ENCODE measurements around the gene VEZF1. TPM values are rescaled to one million over a fixed set of nuclear protein-coding genes. Genes with fewer than 3 reads are reported as not detected.

The VEZF1 gene
- total RNA-seq, 2 donors from 2014 or later, result 41.7 to 48.7 TPM

- Mint-ChIP-seq H3K4me1 (peaks cover 23% of the 10 kb centered on the region), H3K4me3 (peak overlapping the region; percentile 57)
Observed at GRCh38 chr17:57993471-57994365, 5.7 kb upstream of the VEZF1 start.

DNA sequence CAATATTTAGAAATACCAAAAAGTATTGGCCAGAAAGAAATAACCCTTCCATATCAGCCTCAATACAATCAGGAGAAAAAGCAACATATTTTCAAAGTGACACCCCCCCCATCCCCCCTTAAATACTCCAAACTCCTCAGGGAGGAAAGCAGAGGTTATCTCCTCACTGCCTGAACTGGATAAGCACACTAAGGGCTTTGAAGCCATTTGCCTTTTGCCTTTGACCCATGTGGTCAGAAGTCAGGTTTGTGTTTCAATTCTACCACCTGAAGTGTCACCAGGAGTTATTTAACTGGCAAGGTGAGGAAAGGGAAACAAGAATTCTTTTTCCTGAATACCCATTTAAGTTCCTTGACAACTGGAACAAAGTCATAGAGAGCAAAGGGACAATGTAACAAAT, 3.5 kb upstream of the VEZF1 start:
- Mint-ChIP-seq H3K36me3 (ENCODE audit: low read depth) (no peaks in the 10 kb centered on the region), H3K27me3 (no peaks in the 10 kb centered on the region), H3K4me1 (peaks cover 32% of the 10 kb centered on the region), H3K4me3 (no peak overlapping the region), H3K27ac (no peak overlapping the region)
- DNase-seq (no peak), ATAC-seq (no peak)
- no peaks in the 10 kb centered on the region for H3K9me3 ChIP-seq (ENCODE audit: control insufficient read depth, low read length, poor library complexity, severe bottlenecking)

More at GRCh38 chr17:57993471-57994365, 5.7 kb upstream of the VEZF1 start:
- peak overlapping the region; percentile 83 for H3K27ac Mint-ChIP-seq
- ATAC-seq (no peak), DNase-seq (no peak)
- no peaks in the 10 kb centered on the region for H3K9me3 ChIP-seq (ENCODE audit: control insufficient read depth, low read length, poor library complexity, severe bottlenecking)
- no peaks in the 10 kb centered on the region for H3K27me3 Mint-ChIP-seq
- H3K36me3 Mint-ChIP-seq (ENCODE audit: low read depth), result no peaks in the 10 kb centered on the region

DNA sequence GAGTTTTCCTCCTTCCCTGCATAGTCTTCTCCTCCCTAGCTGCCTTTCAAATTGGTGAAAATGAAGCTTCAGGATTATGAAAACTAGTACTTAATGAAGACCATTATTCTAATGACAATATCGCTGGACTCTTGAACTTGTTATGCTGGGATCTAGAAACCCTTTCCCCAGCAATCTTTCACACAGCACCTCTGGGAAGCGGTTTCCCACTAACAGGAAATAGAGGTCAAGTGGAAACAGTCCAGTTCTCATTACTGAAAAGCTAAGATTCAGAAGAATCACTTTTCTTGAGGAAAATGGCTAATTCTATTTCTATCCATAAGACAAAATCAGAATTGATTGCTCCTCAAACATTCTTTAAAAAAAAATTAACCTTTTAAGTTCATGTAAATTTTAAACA, 2.0 kb upstream of the VEZF1 start:
- no peaks in the 10 kb centered on the region for H3K27me3 Mint-ChIP-seq
- no peaks in the 10 kb centered on the region for H3K9me3 ChIP-seq (ENCODE audit: control insufficient read depth, low read length, poor library complexity, severe bottlenecking)
- no peaks in the 10 kb centered on the region for H3K36me3 Mint-ChIP-seq (ENCODE audit: low read depth)
- H3K4me3 Mint-ChIP-seq, result no peak overlapping the region
- DNase-seq (no peak), ATAC-seq (no peak)
- H3K27ac Mint-ChIP-seq, result no peak overlapping the region
- peaks cover 32% of the 10 kb centered on the region for H3K4me1 Mint-ChIP-seq

GRCh38 chr17:57988301-57989250, 522 bp upstream of the VEZF1 start:
- no peaks in the 10 kb centered on the region for H3K27me3 Mint-ChIP-seq
- H3K36me3 Mint-ChIP-seq (ENCODE audit: low read depth), result no peaks in the 10 kb centered on the region
- DNase-seq, result peak in 1 of 3 donors; percentile 67
- H3K9me3 ChIP-seq (ENCODE audit: control insufficient read depth, low read length, poor library complexity, severe bottlenecking), result no peaks in the 10 kb centered on the region
- ATAC-seq, result peak; percentile 82
- H3K4me1 Mint-ChIP-seq, result peaks cover 41% of the 10 kb centered on the region
- H3K27ac Mint-ChIP-seq, result peak overlapping the region; percentile 92
- peak overlapping the region; percentile 95 for H3K4me3 Mint-ChIP-seq

DNA sequence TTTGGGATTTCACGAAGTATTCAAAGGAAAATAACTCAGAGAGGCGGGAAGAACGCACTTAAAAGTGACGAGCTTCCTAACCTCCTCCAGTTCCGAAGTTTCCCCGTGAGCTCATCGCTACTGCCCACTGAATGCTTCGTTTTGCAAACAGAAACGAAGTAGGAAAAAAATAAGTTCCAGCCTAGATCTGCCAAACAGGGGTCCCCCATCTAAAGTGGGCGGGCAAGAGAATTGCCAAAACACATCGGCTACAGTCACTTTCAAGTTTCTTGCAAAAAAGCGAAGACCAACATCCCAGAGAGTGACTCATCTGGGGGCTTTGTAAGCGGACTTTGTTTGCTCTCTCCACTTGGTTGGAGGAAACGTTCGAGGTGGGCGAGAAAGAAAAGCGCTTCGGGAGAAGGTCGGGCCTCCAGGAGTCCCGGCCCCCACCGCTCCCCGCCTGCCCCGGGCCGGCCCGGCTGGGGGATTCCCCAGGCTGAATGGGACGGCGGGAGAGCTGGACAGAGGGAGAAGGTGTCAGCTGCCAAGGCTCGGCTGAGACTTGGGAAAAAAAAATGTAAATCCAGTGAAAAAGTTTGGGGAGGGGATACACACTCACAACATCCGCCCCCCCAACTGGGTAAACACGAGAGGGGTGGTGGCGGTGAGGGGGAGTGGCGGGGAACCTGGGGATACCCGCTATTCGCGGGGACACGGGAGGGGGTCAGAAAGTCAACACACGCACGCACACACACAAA, 1.0 kb downstream of the VEZF1 start:
- H3K27ac Mint-ChIP-seq, result peak overlapping the region; percentile 90
- H3K36me3 Mint-ChIP-seq (ENCODE audit: low read depth), result peaks cover 3% of the 10 kb centered on the region
- ATAC-seq, result peak; percentile 23
- H3K27me3 Mint-ChIP-seq, result no peaks in the 10 kb centered on the region
- DNase-seq, result peak; percentile 19 to 37 (median 24)
- H3K4me3 Mint-ChIP-seq, result peak overlapping the region; percentile 95
- peaks cover 47% of the 10 kb centered on the region for H3K4me1 Mint-ChIP-seq
- H3K9me3 ChIP-seq (ENCODE audit: control insufficient read depth, low read length, poor library complexity, severe bottlenecking), result no peaks in the 10 kb centered on the region

DNA sequence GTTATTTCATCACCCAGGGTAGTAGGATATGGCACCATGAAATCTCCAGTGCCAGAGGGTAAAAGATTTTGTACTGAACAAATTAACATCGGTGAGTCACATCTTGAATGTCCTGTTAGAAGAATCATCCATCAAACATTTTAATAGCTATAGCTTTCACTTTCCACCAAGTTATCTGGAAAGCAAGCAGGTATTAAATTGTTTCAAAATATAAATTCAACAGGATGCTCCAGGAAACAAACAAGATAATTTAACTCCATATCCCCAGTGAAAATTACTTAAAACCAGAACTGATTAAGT, 2.4 kb downstream of the VEZF1 start:
- Mint-ChIP-seq H3K4me1 (peaks cover 53% of the 10 kb centered on the region), H3K27ac (no peak overlapping the region), H3K36me3 (ENCODE audit: low read depth) (peaks cover 5% of the 10 kb centered on the region), H3K27me3 (no peaks in the 10 kb centered on the region), H3K4me3 (peak overlapping the region; percentile 19)
- ATAC-seq (no peak), DNase-seq (no peak)
- no peaks in the 10 kb centered on the region for H3K9me3 ChIP-seq (ENCODE audit: control insufficient read depth, low read length, poor library complexity, severe bottlenecking)

DNA sequence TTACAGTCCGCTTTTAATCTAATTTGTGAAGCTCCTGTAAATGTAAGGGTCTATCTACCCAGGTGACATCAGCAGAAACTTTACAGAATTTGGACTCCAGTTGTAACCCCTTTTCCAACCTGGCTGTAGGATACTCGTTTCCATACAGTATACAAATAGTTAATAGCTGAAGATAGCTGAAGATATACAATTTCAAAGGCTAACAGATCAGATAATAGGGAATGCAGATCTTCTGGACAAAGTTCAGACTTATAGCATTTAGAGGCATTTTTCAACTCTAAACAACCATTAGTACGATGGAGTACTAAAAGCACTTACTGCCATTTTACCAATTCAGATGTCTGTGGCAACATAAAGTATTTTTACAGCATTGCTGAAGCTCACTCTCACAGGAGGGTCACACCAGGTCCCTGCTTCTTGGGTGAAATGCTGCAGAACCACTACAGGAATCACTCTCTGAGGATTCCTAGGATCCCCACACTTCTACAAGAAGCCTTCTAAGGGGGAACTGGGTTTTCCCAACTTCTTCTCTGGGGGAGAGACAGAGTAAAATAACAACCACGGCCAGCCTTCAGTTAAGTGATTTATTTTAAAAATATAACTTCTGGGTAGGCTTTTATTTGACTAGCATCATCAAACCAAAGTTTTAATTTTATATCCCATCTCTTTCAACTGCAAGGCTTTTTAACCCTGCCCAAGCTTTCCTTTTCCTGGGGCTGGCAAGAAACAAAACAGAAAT, 2.9 kb downstream of the VEZF1 start:
- no peaks in the 10 kb centered on the region for H3K9me3 ChIP-seq (ENCODE audit: control insufficient read depth, low read length, poor library complexity, severe bottlenecking)
- DNase-seq (no peak), ATAC-seq (no peak)
- H3K27me3 Mint-ChIP-seq, result no peaks in the 10 kb centered on the region
- peak overlapping the region; percentile 43 for H3K27ac Mint-ChIP-seq
- peak overlapping the region; percentile 19 for H3K4me3 Mint-ChIP-seq
- peaks cover 5% of the 10 kb centered on the region for H3K36me3 Mint-ChIP-seq (ENCODE audit: low read depth)
- peaks cover 53% of the 10 kb centered on the region for H3K4me1 Mint-ChIP-seq

DNA sequence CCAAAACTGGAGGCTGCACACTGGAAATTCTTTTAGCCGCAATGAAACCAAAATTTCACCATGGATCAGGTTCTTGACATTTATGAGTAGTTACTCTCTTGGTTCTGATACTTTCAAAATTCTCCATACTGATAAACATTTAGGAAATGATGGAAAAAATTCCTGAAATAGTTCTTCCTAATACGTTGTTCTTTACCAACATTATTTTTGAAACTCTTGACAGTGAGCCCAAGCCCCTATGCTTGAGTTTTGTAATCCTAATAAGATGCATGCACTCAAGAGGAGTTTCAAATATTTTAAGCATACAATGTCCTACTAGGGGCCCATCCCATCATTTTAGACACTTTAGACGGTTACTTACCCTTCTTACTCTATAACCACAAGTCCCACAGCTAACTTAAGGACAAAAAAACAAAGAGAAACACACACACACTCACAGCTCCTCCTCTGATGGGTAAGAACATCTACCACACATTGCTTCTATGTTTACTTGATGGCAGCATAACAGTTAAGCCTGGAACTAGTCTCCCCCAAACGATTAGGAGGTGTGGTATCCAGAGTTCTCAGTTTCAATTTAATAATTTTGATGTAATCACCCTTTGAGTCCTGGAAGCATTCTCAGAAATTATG, 3.7 kb downstream of the VEZF1 start:
- peaks cover 51% of the 10 kb centered on the region for H3K4me1 Mint-ChIP-seq

GRCh38 chr17:57983446-57983845, 4.6 kb downstream of the VEZF1 start:
- H3K4me1 Mint-ChIP-seq, result peaks cover 47% of the 10 kb centered on the region
- no peak for DNase-seq
- H3K9me3 ChIP-seq (ENCODE audit: control insufficient read depth, low read length, poor library complexity, severe bottlenecking), result no peaks in the 10 kb centered on the region
- ATAC-seq, result no peak
- H3K27me3 Mint-ChIP-seq, result no peaks in the 10 kb centered on the region
- H3K36me3 Mint-ChIP-seq (ENCODE audit: low read depth), result peaks cover 8% of the 10 kb centered on the region
- H3K27ac Mint-ChIP-seq, result no peak overlapping the region
- no peak overlapping the region for H3K4me3 Mint-ChIP-seq

More for the DNA sequence above, 3.7 kb downstream of the VEZF1 start:
- no peaks in the 10 kb centered on the region for H3K9me3 ChIP-seq (ENCODE audit: control insufficient read depth, low read length, poor library complexity, severe bottlenecking)
- peak overlapping the region; percentile 43 for H3K27ac Mint-ChIP-seq
- peak overlapping the region; percentile 19 for H3K4me3 Mint-ChIP-seq
- ATAC-seq (no peak), DNase-seq (no peak)
- peaks cover 5% of the 10 kb centered on the region for H3K36me3 Mint-ChIP-seq (ENCODE audit: low read depth)
- no peaks in the 10 kb centered on the region for H3K27me3 Mint-ChIP-seq

DNA sequence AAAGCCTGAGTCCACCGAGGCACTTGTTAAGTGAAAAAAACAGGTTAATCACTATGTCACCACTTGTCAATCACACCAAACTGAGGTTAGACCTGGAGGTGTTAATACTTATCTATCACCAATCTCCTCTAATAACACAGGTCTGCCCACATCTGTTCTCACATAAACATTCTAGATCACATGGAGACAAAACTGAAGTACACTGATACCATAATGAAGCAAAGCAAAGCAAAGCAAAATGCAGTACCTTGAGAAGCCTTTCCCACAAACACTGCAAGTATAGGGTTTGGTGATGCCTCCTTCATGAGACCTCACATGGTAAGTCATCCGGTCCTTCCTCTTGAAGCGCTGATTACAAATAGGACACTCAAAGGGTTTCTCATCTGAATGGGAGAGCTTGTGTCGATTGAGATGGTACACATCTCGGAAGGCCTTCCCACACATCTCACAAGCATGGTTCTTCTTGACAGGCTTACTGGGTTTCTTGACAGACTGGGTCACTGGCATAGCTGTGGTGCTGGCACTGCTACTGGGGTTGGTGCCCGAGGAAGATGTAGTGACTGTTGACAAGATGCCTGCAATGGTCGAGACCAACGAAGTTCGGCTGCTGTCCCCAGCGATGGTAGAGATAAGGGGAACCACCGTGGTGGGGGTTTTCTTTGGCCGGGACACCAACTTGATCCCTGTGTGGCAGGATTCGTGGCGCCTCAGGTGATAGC, 5.4 kb downstream of the VEZF1 start:
- Mint-ChIP-seq H3K27me3 (no peaks in the 10 kb centered on the region), H3K36me3 (ENCODE audit: low read depth) (peaks cover 13% of the 10 kb centered on the region), H3K4me1 (peaks cover 50% of the 10 kb centered on the region), H3K27ac (peak overlapping the region; percentile 27), H3K4me3 (peak overlapping the region; percentile 45)
- H3K9me3 ChIP-seq (ENCODE audit: control insufficient read depth, low read length, poor library complexity, severe bottlenecking), result no peaks in the 10 kb centered on the region
- DNase-seq, result no peak
- ATAC-seq, result no peak

GRCh38 chr17:57980522-57980921, 7.5 kb downstream of the VEZF1 start:
- H3K27me3 Mint-ChIP-seq, result no peaks in the 10 kb centered on the region
- no peaks in the 10 kb centered on the region for H3K9me3 ChIP-seq (ENCODE audit: control insufficient read depth, low read length, poor library complexity, severe bottlenecking)
- peak overlapping the region; percentile 24 for H3K27ac Mint-ChIP-seq
- ATAC-seq (no peak), DNase-seq (no peak)
- H3K36me3 Mint-ChIP-seq (ENCODE audit: low read depth), result peaks cover 18% of the 10 kb centered on the region
- H3K4me1 Mint-ChIP-seq, result peaks cover 38% of the 10 kb centered on the region
- H3K4me3 Mint-ChIP-seq, result no peak overlapping the region
